IMR-90 (cell line): ENCODE measurements around the gene BLTP2. TPM values are rescaled to one million over a fixed set of nuclear protein-coding genes. Genes with fewer than 3 reads are reported as not detected.

Experiments
- ATAC-seq: fragments of 200-7000 bp; cut with Tn5 transposase; 2 replicates; pipeline ENCODE4 v1.9.1; 2020; ENCODE audit warnings: low read depth, mild to moderate bottlenecking, moderate library complexity
- BruUV-seq: library from RNA; stranded (reverse); fragments of 400-500 nt; replicated peaks from 2 replicates; lab custom pipeline; 2021; lab: Mats Ljungman, UMichigan
- CTCF ChIA-PET: fragments of 300-600 bp; formaldehyde crosslinking; extraction: SDS; loops from one replicate; lab custom pipeline; 2021; ENCODE audit warnings: antibody characterized with exemption; lab: Yijun Ruan, JAX
- POLR2A ChIA-PET: fragments of 300-600 bp; sonication (Branson Sonifier 250); formaldehyde crosslinking; loops from one replicate; lab custom pipeline; 2022; ENCODE audit warnings: antibody characterized with exemption; ENCODE audit not compliant: unreplicated experiment; lab: Charles Lee
- DNase-seq: peaks from one replicate; pipeline ENCODE4 v3.0.0; 2013
- H2AFZ ChIP-seq: replicated peaks from 2 replicates; pipeline ENCODE3; 2013; ENCODE audit warnings: low read length, mild to moderate bottlenecking; ENCODE audit not compliant: poor library complexity
- H2AK5ac ChIP-seq: 2 replicates; pipeline ENCODE4 v1.6.1; 2013; ENCODE audit warnings: low read depth, low read length, inconsistent platforms
- H2AK9ac ChIP-seq: replicated peaks from 2 replicates; pipeline ENCODE3; 2013; ENCODE audit warnings: mild to moderate bottlenecking, low read depth, low read length, moderate library complexity; ENCODE audit not compliant: poor library complexity
- H2BK120ac ChIP-seq: 2 replicates; pipeline ENCODE4 v1.6.1; 2013; ENCODE audit warnings: low read depth, low read length, inconsistent platforms
- H2BK15ac ChIP-seq: 3 replicates; pipeline ENCODE4 v1.6.1; 2013; ENCODE audit warnings: low read depth, low read length, inconsistent platforms
- H2BK20ac ChIP-seq: 2 replicates; pipeline ENCODE4 v1.6.1; 2013; ENCODE audit warnings: low read depth, mild to moderate bottlenecking, inconsistent platforms, low read length, moderate library complexity
- H2BK5ac ChIP-seq: 2 replicates; pipeline ENCODE4 v1.6.1; 2013; ENCODE audit warnings: mild to moderate bottlenecking, low read depth, low read length, inconsistent platforms; ENCODE audit not compliant: poor library complexity, severe bottlenecking
- H3K14ac ChIP-seq: replicated peaks from 2 replicates; pipeline ENCODE4 v1.6.1; 2013; ENCODE audit warnings: low read depth, low read length, inconsistent platforms
- H3K18ac ChIP-seq: 2 replicates; pipeline ENCODE4 v1.6.1; 2013; ENCODE audit warnings: low read depth, low read length, control low read depth
- H3K23ac ChIP-seq: 2 replicates; pipeline ENCODE4 v1.6.1; 2013; ENCODE audit warnings: low read depth, low read length, inconsistent platforms
- H3K27ac ChIP-seq: 2 replicates; pipeline ENCODE4 v1.5.1; 2013; ENCODE audit warnings: mild to moderate bottlenecking, control low read depth, low read length; ENCODE audit not compliant: insufficient read depth
- H3K27me3 ChIP-seq: 2 replicates; pipeline ENCODE4 v1.6.1; 2013; ENCODE audit warnings: low read length; ENCODE audit not compliant: control insufficient read depth, insufficient read depth
- H3K36me3 ChIP-seq: 2 replicates; pipeline ENCODE4 v1.6.1; 2013; ENCODE audit warnings: low read length, mixed read lengths; ENCODE audit not compliant: control insufficient read depth, insufficient read depth
- H3K4ac ChIP-seq: 2 replicates; pipeline ENCODE4 v1.6.1; 2013; ENCODE audit warnings: low read depth, low read length, inconsistent platforms
- H3K4me1 ChIP-seq: 2 replicates; pipeline ENCODE4 v1.6.1; 2013; ENCODE audit warnings: low read length, mixed read lengths; ENCODE audit not compliant: control insufficient read depth, insufficient read depth
- H3K4me2 ChIP-seq: 2 replicates; pipeline ENCODE4 v1.6.1; 2013; ENCODE audit warnings: low read depth, mild to moderate bottlenecking, control low read depth, low read length, moderate library complexity
- H3K4me3 ChIP-seq: 2 replicates; pipeline ENCODE4 v1.5.1; 2013; ENCODE audit warnings: low read depth, mild to moderate bottlenecking, control low read depth, low read length, moderate library complexity; ENCODE audit not compliant: insufficient read depth
- H3K56ac ChIP-seq: 2 replicates; pipeline ENCODE4 v1.6.1; 2013; ENCODE audit warnings: low read length, inconsistent platforms; ENCODE audit not compliant: insufficient read depth; ENCODE audit errors: extremely low read depth
- H3K79me1 ChIP-seq, 2 experiments: 2 replicates each; pipeline ENCODE4 v1.6.1; 2013; ENCODE audit warnings: low read length in 2 of 2, inconsistent platforms in 1 of 2, low read depth in 1 of 2
- H3K9ac ChIP-seq: 2 replicates; pipeline ENCODE4 v1.6.1; 2013; ENCODE audit warnings: low read depth, low read length, control low read depth
- H3K9me1 ChIP-seq: 2 replicates; pipeline ENCODE4 v1.6.1; 2013; ENCODE audit warnings: low read length, inconsistent platforms; ENCODE audit not compliant: insufficient read depth
- H3K9me3 ChIP-seq: 2 replicates; pipeline ENCODE4 v1.6.1; 2013; ENCODE audit warnings: low read length; ENCODE audit not compliant: control insufficient read depth, insufficient read depth
- H4K20me1 ChIP-seq: 2 replicates; pipeline ENCODE4 v1.6.1; 2013; ENCODE audit warnings: low read length, inconsistent platforms; ENCODE audit not compliant: insufficient read depth
- H4K5ac ChIP-seq: 2 replicates; pipeline ENCODE4 v1.6.1; 2013; ENCODE audit warnings: mild to moderate bottlenecking, low read depth, low read length, control low read depth
- H4K8ac ChIP-seq, 2 experiments: 2 replicates each; pipeline ENCODE4 v1.6.1; 2013; ENCODE audit warnings: low read depth in 2 of 2, low read length in 2 of 2, control low read depth in 1 of 2, inconsistent platforms in 1 of 2
- H4K91ac ChIP-seq: 2 replicates; pipeline ENCODE4 v1.6.1; 2013; ENCODE audit warnings: low read depth, low read length, inconsistent platforms; ENCODE audit not compliant: insufficient read depth
- CEBPB ChIP-seq: IDR thresholded peaks from 2 replicates; pipeline ENCODE4 v1.6.1; 2012; ENCODE audit warnings: low read depth, low read length, improper control_type of control experiment
- CHD1 ChIP-seq: IDR thresholded peaks from 2 replicates; pipeline ENCODE4 v1.6.1; 2012; ENCODE audit warnings: low read depth, low read length, improper control_type of control experiment
- FOS ChIP-seq: fragments of 150-350 bp; IDR thresholded peaks from 2 replicates; pipeline ENCODE4 v1.6.1; 2016; ENCODE audit warnings: low read depth, low read length
- MXI1 ChIP-seq: IDR thresholded peaks from 2 replicates; pipeline ENCODE4 v1.6.1; 2012; ENCODE audit warnings: low read depth, mild to moderate bottlenecking, low read length, moderate library complexity, borderline replicate concordance
- NFE2L2 ChIP-seq: fragments of 150-350 bp; IDR thresholded peaks from 2 replicates; pipeline ENCODE4 v1.6.1; 2016; ENCODE audit warnings: low read depth, mild to moderate bottlenecking, low read length
- POLR2A ChIP-seq: IDR thresholded peaks from 2 replicates; pipeline ENCODE4 v1.6.1; 2012; ENCODE audit warnings: mild to moderate bottlenecking, low read depth, low read length
- RAD21 ChIP-seq: IDR thresholded peaks from 2 replicates; pipeline ENCODE4 v1.6.1; 2012; ENCODE audit warnings: low read length, improper control_type of control experiment
- WGBS, 2 experiments: methylation state at CpG; one replicate each; pipeline versions ENCODE4 v1.1.5 to v1.1.7; 2013; ENCODE audit warnings: missing lambda C conversion rate in 2 of 2; ENCODE audit not compliant: insufficient read length in 1 of 2; ENCODE audit errors: extremely low coverage in 2 of 2; 5-methylcytosine and 5-hydroxymethylcytosine counted together
- dilution Hi-C: fragments of 300-500 bp; cut with HindIII; formaldehyde crosslinking; loops from one replicate; pipeline ENCODE4 v1.14.3; 2018; ENCODE audit warnings: low sequenced_read_pairs; ENCODE audit not compliant: unreplicated experiment
- in situ Hi-C: fragments of 300-500 bp; cut with MboI; formaldehyde crosslinking; loops from 3 replicates; pipeline ENCODE4 v1.14.3; 2019; ENCODE audit warnings: low sequenced_read_pairs, inconsistent platforms, mixed read lengths
- intact Hi-C: fragments of 100-400 bp; cut with micrococcal nuclease; formaldehyde crosslinking; loops from 2 replicates; pipeline ENCODE4 v1.10.0; 2022
- polyA plus RNA-seq, 3 experiments: library from polyadenylated mRNA; depleted of rRNA; stranded (reverse); fragments of >200 nt; gene quantifications; 2 replicates each; pipeline ENCODE4 v1.2.3, GENCODE V29; 2012; ENCODE audit warnings: low replicate concordance in 1 of 3
- total RNA-seq: library from RNA; depleted of rRNA; stranded (reverse); fragments of >200 nt; gene quantifications from 2 replicates; pipeline ENCODE4 v1.2.3, GENCODE V29; 2012

Gene BLTP2
- total and polyA plus RNA-seq, 2 of the 4 experiments (the other 2 are of a cell fraction): 42.3 to 174 TPM

DNA sequence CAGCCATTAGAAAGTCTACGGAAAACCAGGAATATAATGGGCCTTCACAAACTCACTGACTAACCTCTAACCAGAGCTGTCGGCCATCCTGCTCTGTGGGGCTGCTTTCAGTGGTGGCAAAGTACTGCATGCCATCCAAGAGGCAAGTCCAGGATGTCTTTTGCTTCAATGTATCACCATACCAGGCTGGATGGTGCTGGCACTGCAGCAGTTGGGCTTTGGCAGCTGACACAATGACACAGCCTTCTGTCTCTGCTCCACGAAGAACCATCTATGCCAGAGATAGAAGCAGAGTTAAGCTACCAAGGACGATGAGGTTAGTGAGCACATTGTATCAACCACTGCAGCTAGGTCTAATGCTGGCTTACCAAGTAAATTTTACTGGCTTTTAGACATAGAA, 21.3 kb downstream of the BLTP2 start:
- no peak overlapping the region for H2BK15ac ChIP-seq
- no peak overlapping the region for H2AK9ac ChIP-seq
- H3K27ac ChIP-seq: no peak overlapping the region
- H4K20me1 ChIP-seq: no peaks in the 10 kb centered on the region
- no peak overlapping the region for H2AFZ ChIP-seq
- no peak overlapping the region for H3K4me3 ChIP-seq
- H4K8ac ChIP-seq: no peak overlapping the region
- no peaks in the 10 kb centered on the region for H3K9me3 ChIP-seq
- H3K9me1 ChIP-seq: no peaks in the 10 kb centered on the region
- H2BK20ac ChIP-seq: no peak overlapping the region
- dilution Hi-C loops (no loop called here), in situ Hi-C loops (no loop called here), intact Hi-C loops (no loop called here)
- DNase-seq (no peak), ATAC-seq (no peak)
- H2BK5ac ChIP-seq: no peak overlapping the region
- WGBS, 2 experiments: 100% methylated on average over 1 of the region's 4 CpGs; no CpG with 5 or more reads in 1 of the 2 experiments
- H3K4ac ChIP-seq: no peak overlapping the region
- ChIA-PET POLR2A (no interaction called here), CTCF (interaction anchor here (0.9 kb wide), 1 partner anchor 11 kb away, joined by 3 read pairs; no protein-coding TSS in a partner anchor)
- no peak overlapping the region for H2BK120ac ChIP-seq
- no peaks in the 10 kb centered on the region for H3K4me1 ChIP-seq
- peaks cover 3 to 15% of the 10 kb centered on the region in 2 experiments; a peak in 3 of 4 replicates for H3K79me1 ChIP-seq
- BruUV-seq: no TSS peak
- no peak overlapping the region for H4K91ac ChIP-seq
- no peak overlapping the region for H4K5ac ChIP-seq
- no peak overlapping the region for H3K18ac ChIP-seq
- H3K56ac ChIP-seq: no peak overlapping the region
- H3K23ac ChIP-seq: no peak overlapping the region
- TF ChIP-seq CEBPB (no peak), MXI1 (no peak), NFE2L2 (no peak), POLR2A (no peak), CHD1 (no peak), FOS (no peak), RAD21 (no peak)
- no peak overlapping the region for H3K14ac ChIP-seq
- peaks cover 51% of the 10 kb centered on the region for H3K36me3 ChIP-seq
- H2AK5ac ChIP-seq: no peak overlapping the region
- H3K4me2 ChIP-seq: no peak overlapping the region
- H3K27me3 ChIP-seq: no peaks in the 10 kb centered on the region
- H3K9ac ChIP-seq: no peak overlapping the region
